SW 1271 (cell line): ENCODE measurements around the gene SLC15A2.

Source experiments
- DNase-seq, 2 experiments: peaks; one replicate each; lab custom pipeline; 2025; lab: John Stamatoyannopoulos, UW

The SLC15A2 gene

DNA sequence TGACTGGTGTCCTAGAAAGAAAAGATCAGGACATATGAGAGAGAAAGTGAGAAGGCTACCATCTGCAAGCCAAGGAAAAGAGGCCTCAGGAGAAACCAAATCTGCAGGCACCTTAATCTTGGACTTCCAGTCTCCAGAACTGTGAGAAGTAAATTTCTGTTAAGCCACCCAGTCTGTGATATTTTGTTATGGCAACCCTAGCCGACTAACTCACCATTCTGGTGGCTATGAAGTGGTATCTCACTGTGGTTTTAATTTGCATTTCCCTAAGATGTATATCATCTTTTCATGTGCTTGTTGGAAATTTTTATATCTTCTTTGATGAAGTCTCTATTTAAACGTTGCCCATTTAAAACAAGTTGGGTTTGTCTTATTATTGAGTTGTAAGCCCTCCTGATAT, 87.3 kb downstream of the SLC15A2 start:
- no peak for DNase-seq

DNA sequence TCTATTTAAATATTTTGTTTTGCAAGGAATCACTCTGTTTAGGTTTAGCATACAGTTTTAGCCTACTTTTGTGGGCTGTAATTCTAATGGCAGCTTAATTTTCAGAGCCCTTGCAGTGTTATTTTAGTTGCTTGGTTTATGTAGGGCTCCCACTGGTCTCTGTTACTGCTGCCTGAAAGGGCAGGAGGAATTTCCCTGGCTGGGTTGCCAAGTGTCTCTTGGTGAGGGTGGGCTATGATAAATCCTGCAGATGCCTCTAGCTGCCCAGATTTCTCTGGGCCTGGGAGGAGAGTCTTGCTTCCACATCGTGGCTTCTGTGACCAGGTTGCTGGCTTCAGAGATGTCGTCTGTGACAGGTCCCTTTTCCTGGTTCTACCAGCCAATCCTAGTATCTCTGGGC, 91.6 kb downstream of the SLC15A2 start:
- DNase-seq: no peak

DNA sequence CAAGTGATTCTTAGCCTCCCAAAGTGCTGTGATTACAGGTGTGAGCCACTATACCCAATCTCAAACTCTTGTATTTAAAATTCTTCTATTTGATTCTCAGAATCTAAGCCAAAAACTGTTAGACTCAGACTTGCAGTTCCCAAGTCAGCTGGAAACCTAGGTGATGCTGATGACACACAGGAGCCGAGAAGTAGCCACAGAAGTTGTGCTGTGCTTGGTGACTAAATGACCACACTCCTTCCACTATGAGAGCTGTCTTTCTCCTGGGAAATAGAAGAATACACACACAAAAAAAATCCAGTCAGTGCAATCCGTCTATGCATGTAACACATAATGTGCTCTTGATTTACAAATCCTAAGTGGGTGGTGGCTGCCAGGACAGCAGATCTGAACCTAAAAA, 93.9 kb downstream of the SLC15A2 start:
- no peak for DNase-seq

DNA sequence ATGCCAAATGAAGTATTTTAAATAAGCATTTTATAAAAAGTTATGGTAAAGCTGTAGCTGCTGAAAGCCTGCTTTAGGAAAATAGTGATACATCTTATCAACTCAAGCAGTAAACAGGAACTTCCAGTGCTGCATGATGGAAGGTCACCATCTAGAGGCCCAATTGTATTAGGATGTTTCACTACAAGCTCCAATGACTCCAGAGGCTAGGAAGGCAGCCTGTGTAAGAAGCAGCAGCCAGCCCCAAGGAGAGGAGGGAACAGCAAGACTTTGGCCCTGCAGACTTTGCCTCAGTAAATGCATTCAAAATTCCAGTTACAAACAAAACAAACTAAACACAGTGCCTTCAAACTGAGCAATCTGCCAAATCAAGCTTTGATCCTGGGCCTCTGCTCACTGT, 95.7 kb downstream of the SLC15A2 start:
- DNase-seq: peak in 1 of 2 experiments; percentile 5

DNA sequence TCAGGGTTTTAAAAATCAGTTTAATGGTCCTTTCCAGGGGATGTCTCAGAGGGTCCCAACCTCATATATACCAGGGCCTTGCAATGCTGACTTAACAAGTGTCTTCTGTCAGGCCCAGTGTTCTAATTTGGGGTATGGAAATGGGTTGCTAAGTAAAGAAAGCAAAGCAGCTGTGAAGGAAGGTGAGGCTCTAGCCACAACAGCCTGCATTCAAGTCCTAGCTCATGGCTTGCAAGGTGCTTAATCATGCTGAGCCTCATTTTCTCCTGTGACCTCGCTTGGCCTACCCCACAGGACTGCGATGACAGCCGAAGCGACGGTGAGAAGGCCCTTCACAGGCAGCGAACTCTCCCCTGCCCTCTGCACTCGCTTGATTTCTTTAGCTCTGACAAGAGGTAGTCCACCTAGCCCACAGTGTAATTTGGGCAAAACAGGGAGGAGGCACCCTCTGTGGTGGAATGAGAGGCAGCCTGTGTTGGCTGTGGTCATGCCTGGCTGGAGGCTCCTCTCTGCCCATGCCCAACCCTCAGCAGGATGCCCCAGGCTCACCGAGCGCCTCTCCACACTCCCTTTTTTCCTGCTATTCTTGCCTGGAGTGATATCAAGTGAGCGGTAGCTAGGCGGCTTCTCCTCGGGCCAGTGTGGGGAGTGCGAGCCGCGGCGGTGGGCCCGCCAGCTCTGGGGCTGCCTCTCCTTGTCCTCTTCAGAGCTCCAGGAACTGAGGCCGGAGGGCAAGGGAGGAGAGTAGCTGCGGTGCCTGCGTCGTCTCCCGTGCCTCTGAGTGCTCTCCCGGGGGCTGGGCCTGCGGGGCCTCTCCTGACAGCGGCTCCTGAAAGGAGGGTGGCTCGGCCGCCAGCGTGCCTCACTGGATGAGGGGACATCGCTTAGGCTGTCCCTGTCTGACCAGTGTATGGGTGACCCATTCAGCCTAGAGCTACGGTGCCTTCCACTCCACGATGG, 98.7 kb downstream of the SLC15A2 start:
- DNase-seq: no peak
